Medulla oblongata (tissue), 1 donor: ENCODE measurements around the gene ADAMTS20.
A peak's percentile ranks its signal among the peaks of the same experiment; 100 is the strongest.
"Not testable (repeated sequence)": the region's sequence is repeated elsewhere in the genome, so short reads cannot be mapped to it uniquely, and the experiment has no call there.

Experiments
- DNase-seq: peaks from one replicate; pipeline ENCODE4 v3.0.0-alpha.2; 2015; ENCODE audit errors: extremely low spot score

ADAMTS20 gene, protein sequence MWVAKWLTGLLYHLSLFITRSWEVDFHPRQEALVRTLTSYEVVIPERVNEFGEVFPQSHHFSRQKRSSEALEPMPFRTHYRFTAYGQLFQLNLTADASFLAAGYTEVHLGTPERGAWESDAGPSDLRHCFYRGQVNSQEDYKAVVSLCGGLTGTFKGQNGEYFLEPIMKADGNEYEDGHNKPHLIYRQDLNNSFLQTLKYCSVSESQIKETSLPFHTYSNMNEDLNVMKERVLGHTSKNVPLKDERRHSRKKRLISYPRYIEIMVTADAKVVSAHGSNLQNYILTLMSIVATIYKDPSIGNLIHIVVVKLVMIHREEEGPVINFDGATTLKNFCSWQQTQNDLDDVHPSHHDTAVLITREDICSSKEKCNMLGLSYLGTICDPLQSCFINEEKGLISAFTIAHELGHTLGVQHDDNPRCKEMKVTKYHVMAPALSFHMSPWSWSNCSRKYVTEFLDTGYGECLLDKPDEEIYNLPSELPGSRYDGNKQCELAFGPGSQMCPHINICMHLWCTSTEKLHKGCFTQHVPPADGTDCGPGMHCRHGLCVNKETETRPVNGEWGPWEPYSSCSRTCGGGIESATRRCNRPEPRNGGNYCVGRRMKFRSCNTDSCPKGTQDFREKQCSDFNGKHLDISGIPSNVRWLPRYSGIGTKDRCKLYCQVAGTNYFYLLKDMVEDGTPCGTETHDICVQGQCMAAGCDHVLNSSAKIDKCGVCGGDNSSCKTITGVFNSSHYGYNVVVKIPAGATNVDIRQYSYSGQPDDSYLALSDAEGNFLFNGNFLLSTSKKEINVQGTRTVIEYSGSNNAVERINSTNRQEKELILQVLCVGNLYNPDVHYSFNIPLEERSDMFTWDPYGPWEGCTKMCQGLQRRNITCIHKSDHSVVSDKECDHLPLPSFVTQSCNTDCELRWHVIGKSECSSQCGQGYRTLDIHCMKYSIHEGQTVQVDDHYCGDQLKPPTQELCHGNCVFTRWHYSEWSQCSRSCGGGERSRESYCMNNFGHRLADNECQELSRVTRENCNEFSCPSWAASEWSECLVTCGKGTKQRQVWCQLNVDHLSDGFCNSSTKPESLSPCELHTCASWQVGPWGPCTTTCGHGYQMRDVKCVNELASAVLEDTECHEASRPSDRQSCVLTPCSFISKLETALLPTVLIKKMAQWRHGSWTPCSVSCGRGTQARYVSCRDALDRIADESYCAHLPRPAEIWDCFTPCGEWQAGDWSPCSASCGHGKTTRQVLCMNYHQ (N-terminal part only)

DNA sequence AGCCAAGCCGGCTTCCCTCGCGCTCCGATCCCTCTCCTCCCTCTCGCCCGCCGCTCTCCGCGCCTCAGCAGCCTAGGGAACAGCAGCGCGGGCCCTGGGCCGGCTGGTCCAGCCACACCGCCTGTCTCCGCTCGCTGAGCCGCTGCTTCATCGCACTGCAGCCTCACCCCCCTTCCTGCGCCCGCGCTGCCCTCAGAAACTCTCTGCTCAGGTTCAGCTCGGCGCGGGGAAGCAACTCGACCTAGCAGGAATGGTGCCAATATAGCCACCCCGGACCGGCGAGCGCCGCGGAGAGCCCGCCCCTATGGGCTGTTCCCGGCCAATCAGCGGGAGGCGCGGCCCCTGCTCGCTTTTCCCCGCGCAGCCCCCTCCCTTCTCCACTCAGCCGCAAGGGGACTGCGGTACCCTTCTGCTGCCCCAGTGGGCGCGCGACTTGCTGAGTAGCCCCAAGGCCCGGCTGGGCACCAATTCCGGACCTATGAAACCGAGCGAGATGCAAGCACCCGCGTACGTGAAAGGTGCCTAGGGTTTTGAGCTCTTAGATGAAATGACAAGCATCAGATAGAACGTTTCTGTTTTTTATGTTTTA lies at the start of gene ADAMTS20:
Gene ADAMTS20 (minus strand): TSS at position 233 of the 589 bp plus-strand sequence. CDS start 282 bp downstream, outside the sequence.
- DNase-seq = no peak

DNA sequence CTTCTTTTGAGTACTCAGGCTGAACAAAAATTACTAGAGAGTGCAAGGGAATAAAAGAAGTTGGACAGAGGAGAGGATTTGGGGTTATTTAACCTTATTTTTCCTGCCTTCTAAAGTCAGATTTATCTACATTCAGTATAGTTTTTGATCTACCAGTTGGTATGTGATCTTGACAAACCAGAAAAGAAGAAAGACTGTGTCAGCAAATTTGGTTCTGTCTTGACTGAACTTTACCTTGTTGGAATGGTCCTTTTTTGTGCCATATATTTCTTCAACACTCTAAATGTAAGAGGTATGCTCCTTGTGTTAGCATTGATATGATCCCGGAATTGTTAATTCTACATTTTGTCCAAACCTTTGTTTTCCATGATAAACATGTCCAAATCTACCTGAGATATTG lies 47.7 kb upstream of the ADAMTS20 start:
- DNase-seq = no peak

DNA sequence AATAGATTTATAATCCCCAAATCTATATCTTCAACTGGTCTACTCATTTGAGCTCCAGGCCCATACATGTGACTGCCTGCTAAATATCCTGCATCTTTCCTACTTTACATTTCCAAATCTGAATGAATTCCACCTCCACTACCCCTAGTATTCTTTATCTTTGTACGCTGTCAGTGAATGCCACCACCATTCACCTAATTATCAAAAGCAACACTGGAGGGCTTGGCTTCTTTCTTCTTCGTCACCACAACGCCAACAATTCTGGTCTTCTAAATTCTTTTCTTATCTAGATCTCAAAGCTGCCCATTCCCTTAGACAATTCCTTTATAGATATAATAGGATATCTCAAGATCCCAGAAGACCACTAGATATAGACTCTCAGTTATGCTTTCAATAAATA lies 47.1 kb upstream of the ADAMTS20 start:
- no peak for DNase-seq

DNA sequence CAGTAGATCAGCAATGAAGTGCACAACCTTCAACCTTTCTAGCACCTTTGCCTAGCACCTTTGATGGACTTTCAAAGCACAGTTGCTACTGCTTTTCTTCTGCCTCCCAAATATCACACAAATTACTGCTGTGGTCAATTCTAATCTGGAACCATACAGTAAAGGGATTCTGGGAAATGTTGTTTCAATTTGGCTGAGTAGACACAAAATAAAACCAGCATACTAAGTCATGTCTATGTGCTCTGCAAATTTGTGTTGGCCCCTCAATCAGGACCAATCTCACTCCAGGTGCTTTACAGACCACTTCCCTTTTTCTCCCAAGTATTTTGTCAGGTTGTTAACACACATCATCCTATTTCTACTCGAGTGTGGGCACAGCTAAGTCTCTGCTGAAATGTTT lies 38.3 kb upstream of the ADAMTS20 start:
- no peak for DNase-seq

DNA sequence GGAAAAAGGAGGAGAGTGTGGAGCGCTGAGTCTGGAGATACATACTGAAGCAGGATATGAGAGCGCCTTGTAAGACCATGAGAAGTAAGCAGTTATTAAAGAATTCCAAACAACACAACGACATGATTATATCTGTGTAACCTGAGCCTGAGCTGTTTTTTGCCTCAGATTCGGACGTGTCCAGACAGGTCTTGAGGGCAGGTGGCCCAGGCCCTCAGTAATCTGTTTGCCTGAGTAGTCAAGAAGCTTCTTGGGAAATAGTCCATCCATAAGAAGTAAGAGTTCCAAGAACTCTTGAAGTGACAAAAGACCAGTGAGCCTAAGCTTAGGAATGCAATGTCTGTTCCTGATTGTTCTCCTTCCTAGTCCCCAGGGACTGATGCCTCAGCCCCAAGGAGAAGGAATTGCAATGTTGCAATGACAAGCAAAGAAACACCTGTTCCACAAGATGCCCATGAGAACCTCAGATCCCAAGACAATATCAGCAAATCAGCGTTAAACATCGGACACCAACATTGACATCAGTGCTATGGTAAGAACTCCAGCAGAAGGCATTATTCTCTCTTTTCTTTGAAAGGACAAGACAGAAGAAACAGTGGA lies 34.7 kb upstream of the ADAMTS20 start:
- no peak for DNase-seq

DNA sequence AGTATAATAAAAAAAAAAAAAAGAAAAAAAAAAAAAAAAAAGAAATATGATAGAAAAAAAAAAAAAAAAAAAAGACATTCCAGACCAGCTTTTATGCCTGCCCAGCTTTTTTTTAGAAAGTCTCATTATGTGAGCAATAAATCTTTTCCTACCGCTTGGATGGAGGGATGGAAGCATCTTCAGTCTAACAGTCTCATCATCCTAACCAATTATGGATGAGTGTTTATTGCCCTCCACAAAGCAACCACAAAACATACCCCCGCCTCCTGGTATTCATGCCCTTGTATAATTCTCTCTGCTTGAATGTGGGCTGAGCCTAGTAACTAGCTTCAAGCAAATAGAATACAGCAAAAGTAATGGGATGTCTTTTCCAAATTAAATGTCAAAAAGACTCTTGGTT lies 33.7 kb upstream of the ADAMTS20 start:
- no peak for DNase-seq

DNA sequence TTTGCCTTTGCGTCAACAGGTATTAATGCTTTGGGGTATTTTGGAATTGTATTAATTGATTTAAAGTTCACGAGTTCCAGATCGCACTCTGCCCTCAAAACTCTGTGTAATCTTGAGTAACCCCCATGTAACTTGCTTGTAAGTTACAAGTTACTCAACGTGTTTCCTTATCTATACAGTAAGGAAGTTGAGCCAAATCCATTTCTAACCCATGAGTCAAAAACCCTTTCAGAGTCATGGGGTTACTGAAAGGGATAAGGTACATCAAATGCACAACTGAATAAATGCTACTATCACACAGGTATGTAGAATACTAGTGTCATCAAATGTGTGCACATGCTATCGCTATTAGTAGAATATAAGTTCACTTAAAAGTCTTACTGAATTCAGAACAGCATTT lies 28.6 kb upstream of the ADAMTS20 start:
- no peak for DNase-seq

DNA sequence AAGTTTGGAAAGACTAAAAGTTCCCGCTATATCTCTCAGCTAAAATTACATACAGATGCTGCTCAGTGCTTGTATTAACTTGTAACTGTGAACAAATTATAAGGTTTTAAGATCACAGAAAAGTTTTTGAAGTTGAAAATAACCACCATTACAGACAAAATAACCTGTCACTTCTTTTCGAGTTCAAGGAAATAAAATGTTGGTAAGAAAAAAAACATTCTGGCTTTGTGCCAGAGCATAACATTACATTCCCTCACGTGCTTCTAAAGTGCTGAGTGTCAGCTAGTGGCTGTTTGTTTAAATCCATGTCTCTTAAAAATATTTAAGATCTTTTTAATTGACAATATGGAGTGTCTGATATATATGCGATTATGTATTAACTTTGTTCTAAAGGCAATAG lies 27.2 kb upstream of the ADAMTS20 start:
- DNase-seq = no peak

DNA sequence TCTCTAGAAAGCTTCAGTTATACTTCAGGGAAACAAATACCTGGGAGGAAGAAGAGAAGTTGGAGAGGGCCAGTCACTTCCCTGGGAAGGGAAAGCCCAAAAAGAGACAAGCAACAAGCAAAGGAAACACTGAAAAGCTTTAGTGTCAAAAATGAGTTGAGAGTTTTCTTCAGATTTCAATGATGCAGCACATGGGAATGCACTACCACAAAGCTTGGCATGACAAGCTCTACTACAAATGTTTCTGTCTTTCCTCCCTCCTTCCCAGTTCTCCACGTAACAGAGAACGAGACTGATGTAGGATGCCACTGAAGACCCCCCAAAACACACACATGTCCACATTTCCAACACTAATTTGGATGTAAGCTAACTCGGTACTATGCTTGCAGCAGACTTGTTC lies 26.8 kb upstream of the ADAMTS20 start:
- no peak for DNase-seq

DNA sequence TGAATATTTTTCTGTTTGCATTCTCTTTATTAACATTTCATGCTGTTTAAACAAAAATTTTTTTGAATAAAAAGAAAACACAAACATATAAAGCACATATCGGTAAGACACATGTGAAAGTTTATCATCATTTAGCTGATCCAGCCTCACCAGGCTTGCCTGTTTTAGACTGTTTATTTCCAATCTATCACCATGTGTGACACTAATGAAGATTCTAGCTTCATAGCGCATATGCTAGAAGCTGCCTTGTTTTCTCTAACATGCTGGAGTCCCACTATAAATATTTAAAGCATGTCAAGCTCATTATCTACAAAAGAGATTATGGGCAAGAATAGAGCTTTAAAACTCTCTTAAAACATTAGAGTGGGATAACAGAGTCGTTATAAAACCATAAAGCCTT lies 25.4 kb upstream of the ADAMTS20 start:
- no peak for DNase-seq

DNA sequence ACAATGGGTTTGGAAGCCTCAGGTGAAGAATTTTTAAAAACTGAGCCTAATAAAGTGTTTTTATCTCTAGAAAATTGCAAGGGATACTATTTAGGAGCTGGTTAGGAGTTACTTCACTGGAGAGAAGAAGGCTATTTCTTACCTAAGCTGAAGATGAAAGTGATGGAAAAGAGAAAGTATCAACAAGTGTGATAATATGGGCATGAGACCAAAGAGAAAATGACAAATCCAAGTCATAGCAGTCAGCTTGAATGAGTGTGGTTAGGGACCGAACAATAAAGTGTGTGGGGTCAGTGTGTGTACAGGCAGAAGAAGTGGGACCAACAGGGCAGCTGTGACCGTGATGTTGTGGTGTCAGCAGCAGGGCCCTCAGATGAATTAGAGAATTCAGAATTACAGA lies 24.2 kb upstream of the ADAMTS20 start:
- no peak for DNase-seq

DNA sequence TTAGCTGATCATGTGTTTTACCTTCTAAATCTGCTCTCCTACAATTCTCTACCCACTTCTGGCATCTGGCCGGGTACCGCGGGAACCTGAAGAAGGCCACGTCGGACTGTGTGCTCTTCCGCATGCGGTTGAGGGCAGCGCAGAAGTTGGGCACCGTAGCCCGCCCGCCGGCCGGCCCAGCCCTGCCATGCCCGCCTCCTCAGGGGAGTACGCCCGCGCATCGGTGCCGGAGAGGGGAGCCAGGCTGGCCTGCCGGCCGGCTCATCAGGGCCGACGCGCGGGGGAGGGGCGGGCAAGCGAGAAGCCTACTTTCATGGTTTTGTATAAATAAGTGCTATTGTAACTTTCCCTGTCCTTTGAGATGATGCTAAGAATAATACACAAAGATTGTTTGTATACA lies 19.9 kb upstream of the ADAMTS20 start:
- DNase-seq = no peak

DNA sequence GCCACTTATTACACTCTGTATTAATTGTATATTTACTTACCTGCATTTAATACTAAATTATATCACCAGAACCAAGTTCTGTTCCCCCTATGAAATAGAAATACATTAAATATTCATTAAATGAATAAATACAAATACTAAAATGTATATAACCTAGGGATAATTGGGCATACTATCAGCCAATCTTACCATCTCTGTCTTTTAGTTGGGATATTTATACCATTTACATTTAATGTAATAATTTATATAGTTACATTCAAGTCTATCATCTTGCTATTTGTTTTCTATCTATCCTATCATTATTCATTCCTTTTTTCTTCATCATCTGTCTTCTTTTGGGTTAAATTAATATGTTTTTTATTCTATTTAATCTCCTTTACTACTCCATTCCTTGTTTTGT lies 4.1 kb upstream of the ADAMTS20 start:
- no peak for DNase-seq

DNA sequence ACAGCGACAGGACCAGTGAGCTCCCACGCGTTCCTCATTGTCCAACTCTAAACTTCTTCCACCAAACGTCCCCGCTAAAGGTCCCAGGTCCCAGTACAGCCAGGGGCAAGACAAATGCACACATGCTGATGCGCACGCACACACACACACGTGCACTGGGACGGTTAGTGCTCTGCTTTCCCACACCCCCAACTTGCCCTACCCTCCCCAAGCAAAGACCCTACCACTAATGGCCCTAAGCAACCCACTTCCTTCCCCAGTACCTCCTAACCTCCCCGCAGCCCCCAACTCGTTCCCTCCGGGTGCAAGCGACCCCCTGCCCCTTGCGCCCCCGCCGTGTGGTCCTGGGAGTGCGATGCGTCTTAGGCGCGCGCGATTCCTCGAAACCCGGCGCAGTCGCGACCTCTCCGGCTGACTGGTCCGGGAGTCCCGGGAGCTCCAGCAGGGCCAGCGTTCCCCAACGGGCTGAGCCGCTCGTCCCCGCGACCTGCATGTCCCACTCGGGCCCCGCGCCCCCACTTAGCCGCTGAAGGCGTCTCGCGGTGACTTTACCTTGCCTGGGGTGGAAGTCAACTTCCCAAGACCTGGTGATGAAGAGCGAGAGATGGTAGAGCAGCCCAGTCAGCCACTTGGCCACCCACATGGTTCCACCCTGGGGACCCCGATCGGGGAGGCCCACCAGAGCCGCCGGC lies 578 bp downstream of the ADAMTS20 start:
- DNase-seq = no peak

DNA sequence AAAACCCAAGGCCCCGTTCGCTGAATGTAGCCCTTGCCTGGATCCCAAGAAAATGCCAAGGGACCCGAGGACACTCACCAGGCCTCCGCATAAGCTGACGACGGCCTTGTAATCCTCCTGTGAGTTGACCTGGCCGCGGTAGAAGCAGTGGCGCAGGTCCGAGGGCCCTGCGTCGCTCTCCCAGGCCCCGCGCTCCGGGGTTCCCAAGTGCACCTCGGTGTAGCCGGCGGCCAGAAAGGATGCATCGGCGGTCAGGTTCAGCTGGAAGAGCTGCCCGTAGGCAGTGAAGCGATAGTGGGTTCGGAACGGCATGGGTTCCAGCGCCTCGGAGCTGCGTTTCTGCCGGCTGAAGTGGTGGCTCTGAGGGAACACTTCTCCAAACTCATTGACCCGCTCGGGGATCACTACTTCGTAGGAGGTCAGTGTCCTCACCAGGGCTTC lies 1.2 kb downstream of the ADAMTS20 start:
- no peak for DNase-seq

DNA sequence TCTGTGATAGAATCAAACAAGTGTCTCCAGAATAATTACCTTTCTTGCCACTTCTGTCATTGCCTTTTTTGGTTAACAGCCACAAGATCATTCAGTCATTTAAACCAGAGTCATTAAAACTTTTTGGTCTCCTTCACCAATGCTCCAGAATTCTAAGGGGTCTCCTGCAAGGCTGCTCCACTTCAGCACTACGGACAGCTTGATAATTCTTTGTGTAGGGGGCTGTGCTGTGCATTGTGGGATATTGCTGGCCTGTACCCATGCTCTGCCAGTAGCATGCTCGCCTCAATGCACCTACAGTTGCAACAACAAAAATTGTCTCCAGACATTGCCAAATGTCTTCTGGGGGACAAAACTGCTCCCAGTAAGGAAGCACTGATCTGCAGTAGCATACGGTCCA lies 7.3 kb downstream of the ADAMTS20 start:
- no peak for DNase-seq

DNA sequence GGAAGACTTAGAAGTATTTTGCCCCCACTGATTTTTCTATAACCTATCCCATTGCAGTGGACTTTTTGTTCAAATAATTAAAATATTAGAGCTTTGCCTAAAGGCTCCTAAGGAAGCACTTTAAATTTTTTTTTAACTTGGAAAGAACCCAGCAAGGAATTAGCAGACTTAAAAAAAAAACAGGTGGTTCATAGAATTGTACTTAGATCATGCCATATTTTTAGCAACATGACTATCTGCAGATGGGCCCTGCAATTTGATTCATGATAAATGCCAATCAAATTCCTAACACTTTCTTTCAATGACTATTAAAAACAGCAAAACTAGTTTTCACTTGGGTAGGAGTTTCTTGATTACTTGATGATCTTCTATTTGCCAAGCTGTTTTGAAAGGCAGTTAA lies 11.5 kb downstream of the ADAMTS20 start:
- no peak for DNase-seq

DNA sequence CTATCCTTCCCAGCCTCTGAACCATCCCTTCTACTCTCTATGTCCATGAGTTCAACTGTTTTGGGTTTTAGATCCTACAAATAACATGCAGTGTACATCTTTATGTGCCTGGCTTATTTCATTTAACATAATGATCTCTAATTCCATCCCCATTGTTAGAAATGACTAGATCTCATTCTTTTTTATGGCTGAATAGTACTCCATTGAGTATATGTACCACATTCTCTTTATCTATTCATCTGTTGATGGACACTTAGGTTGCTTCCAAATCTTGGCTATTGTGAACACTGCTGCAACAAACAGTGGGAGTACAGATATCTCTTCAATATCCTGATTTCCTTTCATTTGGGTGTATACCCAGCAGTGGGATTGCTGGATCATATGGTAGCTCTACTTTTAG lies 14.3 kb downstream of the ADAMTS20 start:
- not testable (repeated sequence) for DNase-seq

DNA sequence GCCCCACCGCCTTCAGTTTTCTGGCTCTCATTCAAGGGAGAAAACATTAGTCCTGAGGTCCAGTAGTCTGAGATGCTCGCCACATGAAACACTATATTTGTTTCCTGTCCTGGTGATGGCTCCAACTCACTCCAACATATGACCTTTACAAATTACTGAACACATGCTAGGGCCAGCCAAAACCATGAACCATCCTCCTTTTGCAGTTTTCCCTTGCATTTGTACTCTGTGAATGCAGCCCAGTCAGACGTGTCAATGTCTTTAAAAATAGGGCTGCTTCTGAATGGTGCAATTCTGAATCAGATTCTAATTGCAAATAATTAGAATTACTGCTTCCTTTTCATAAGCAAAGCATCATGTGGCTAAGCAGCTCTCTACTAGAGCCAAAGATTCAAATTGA lies 36.0 kb downstream of the ADAMTS20 start:
- DNase-seq = no peak

DNA sequence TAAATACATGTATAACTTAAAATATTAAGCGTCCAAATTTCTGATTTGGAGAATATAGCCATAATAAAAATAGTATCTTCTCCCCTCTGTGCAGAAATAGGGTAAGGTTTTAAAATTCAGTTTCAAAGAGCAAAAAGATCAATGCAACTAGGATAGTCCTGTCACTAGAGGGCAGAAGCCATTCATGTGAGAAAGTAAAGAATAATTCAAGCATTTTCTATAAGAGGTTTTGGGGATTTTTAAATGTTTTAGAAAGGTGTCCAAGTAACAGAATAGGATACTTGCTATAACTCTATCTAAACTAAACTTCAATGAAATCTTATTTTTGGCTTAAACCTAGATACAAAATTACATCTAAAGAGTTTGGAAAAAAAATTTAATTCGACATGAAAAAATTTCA lies 50.3 kb downstream of the ADAMTS20 start:
- DNase-seq = peak; percentile 4
